SK-MEL-5 (cell line): ENCODE data around the gene OR1E1. TPM values are rescaled to one million over a fixed set of nuclear protein-coding genes. Genes with fewer than 3 reads are reported as not detected.
"Not testable (repeated sequence)": the region's sequence is repeated elsewhere in the genome, so short reads cannot be mapped to it uniquely, and the experiment has no call there.

Source experiments
- DNase-seq: peaks from one replicate; pipeline ENCODE4 v3.0.0-alpha.2; 2016; ENCODE audit warnings: low read depth, low spot score
- in situ Hi-C: cut with HindIII; loops from 2 replicates; pipeline ENCODE4 v1.10.0; 2016; ENCODE audit warnings: low sequenced_read_pairs, high pct_unique_total_duplicates, low pct_unique_long_range_greater_than_20kb
- small RNA-seq, 2 experiments: library from RNA; depleted of rRNA; stranded (forward); fragments of <200 nt; gene quantifications; one replicate each; pipeline ENCODE3, GENCODE V24; 2014
- total RNA-seq: library from RNA; depleted of rRNA; stranded (reverse); fragments of >200 nt; shearing (Covaris generic); gene quantifications from 2 replicates; pipeline ENCODE4 v1.2.3, GENCODE V29; 2014; rRNA removed

Gene OR1E1
- total RNA-seq, 1 experiment from 2014 or later = not detected

DNA sequence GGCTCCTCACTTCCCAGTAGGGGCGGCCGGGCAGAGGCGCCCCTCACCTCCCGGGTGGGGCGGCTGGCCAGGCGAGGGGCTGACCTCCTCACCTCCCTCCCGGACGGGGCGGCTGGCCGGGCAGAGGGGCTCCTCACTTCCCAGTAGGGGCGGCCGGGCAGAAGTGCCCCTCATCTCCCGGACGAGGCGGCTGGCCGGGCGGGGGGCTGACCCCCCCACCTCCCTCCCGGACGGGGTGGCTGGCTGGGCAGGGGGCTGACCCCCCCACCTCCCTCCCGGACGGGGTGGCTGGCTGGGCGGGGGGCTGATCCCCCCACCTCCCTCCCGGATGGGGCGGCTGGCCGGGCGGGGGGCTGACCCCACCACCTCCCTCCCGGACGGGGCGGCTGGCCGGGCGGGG, 27.0 kb downstream of the OR1E1 start:
- in situ Hi-C loops, DNase-seq: not testable (repeated sequence)

Small RNA genes within 50 kb of the gene (small RNA-seq; reads per million reads assigned to genes)
- gene OR1AC1P = 0 reads per million in 2 experiments

Other genes starting within 250 kb of the OR1E1 start
- not detected in 2 replicates for gene OR1A2, start 200.9 kb downstream of the OR1E1 start, total RNA-seq
- not detected in 2 replicates for gene OR1A1, start 190.7 kb downstream of the OR1E1 start, total RNA-seq
- not detected in 2 replicates for gene OR3A1, start 100.0 kb downstream of the OR1E1 start, total RNA-seq
- not detected in 2 replicates for gene OR3A2, start 12.1 kb downstream of the OR1E1 start, total RNA-seq
- gene OR3A3, start 13.0 kb upstream of the OR1E1 start, total RNA-seq = not detected in 2 replicates
- not detected in 2 replicates for gene OR1E2, start 35.4 kb upstream of the OR1E1 start, total RNA-seq
- not detected in 2 replicates for gene SPATA22, start 73.4 kb upstream of the OR1E1 start, total RNA-seq
- gene ASPA, start 77.6 kb upstream of the OR1E1 start, total RNA-seq = 0.59 and 1.8 TPM in 2 replicates
- gene TRPV3, start 159.4 kb upstream of the OR1E1 start, total RNA-seq = 0.53 TPM in 1 of 2 replicates, not detected in the other
- 0.50 and 1.1 TPM in 2 replicates for gene TRPV1, start 211.0 kb upstream of the OR1E1 start, total RNA-seq
- 20.8 and 21.8 TPM in 2 replicates for gene SHPK, start 237.8 kb upstream of the OR1E1 start, total RNA-seq
- 44.0 and 46.7 TPM in 2 replicates for gene CTNS, start 238.3 kb upstream of the OR1E1 start, total RNA-seq